Thyroid gland (tissue), 4 donors: ENCODE results near the gene IL25. TPM values are rescaled to one million over a fixed set of nuclear protein-coding genes. Genes with fewer than 3 reads are reported as not detected.

ENCODE experiments used
- DNase-seq, 2 donors: peaks; one replicate each; pipeline ENCODE4 v3.0.0-alpha.2; 2019
- H3K27ac ChIP-seq, 3 donors: fragments of 200-600 bp; sonication (generic); 1 replicate in 2 of 3; 2 replicates in 1 of 3; pipeline ENCODE4 v1.5.1; 2016 to 2019; ENCODE audit warnings: mild to moderate bottlenecking in 1 of 3, moderate library complexity in 1 of 3
- H3K27me3 ChIP-seq: fragments of 200-600 bp; sonication (generic); one replicate; pipeline ENCODE4 v1.5.1; 2019
- H3K36me3 ChIP-seq, 2 donors: fragments of 200-600 bp; sonication (generic); one replicate each; pipeline ENCODE4 v1.5.1; 2016 to 2019
- H3K4me1 ChIP-seq, 2 donors: fragments of 200-600 bp; sonication (generic); one replicate each; pipeline ENCODE4 v1.5.1; 2017 to 2019
- H3K4me3 ChIP-seq, 3 donors: fragments of 200-600 bp; sonication (generic); replicated peaks in 1 of 3; 1 replicate in 2 of 3; 2 replicates in 1 of 3; pipeline ENCODE4 v1.5.1; 2016; ENCODE audit warnings: mild to moderate bottlenecking in 1 of 3
- H3K9me3 ChIP-seq: fragments of 200-600 bp; sonication (generic); one replicate; pipeline ENCODE4 v1.5.1; 2017
- CTCF ChIP-seq, 6 experiments: fragments of 200-600 bp in 3 of 6; fragments of 450-650 bp in 3 of 6; sonication (generic) in 3 of 6; IDR thresholded peaks; one replicate each; pipeline ENCODE4 v1.5.1; 2016 to 2019; ENCODE audit warnings: antibody characterized with exemption in 6 of 6, mild to moderate bottlenecking in 2 of 6, inconsistent platforms in 1 of 6, moderate library complexity in 1 of 6
- POLR2A ChIP-seq, 2 donors: fragments of 450-650 bp; IDR thresholded peaks; one replicate each; pipeline ENCODE4 v1.6.1; 2017; ENCODE audit warnings: antibody characterized with exemption in 2 of 2, mild to moderate bottlenecking in 2 of 2, moderate library complexity in 1 of 2
- WGBS, 2 donors: methylation state at CpG; one replicate each; pipeline ENCODE4 v1.1.5; 2017; 5-methylcytosine and 5-hydroxymethylcytosine counted together
- intact Hi-C: fragments of 100-400 bp; cut with DNase I; formaldehyde crosslinking; loops from one replicate; pipeline ENCODE4 v1.15.1; 2023
- total RNA-seq, 4 donors: library from RNA; depleted of rRNA; stranded (reverse); fragments of >200 nt; gene quantifications; one replicate each; pipeline ENCODE4 v1.2.3, GENCODE V29; 2016

Gene IL25
- total RNA-seq, 4 donors from 2014 or later, result not detected

DNA sequence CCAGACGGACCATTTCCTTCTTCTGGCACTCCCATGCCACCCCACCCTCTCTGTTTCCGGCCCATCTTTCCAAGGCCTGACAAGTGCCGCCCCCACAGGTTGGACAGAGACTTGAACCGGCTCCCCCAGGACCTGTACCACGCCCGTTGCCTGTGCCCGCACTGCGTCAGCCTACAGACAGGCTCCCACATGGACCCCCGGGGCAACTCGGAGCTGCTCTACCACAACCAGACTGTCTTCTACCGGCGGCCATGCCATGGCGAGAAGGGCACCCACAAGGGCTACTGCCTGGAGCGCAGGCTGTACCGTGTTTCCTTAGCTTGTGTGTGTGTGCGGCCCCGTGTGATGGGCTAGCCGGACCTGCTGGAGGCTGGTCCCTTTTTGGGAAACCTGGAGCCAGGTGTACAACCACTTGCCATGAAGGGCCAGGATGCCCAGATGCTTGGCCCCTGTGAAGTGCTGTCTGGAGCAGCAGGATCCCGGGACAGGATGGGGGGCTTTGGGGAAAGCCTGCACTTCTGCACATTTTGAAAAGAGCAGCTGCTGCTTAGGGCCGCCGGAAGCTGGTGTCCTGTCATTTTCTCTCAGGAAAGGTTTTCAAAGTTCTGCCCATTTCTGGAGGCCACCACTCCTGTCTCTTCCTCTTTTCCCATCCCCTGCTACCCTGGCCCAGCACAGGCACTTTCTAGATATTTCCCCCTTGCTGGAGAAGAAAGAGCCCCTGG, 3.1 kb downstream of the IL25 start:
- TF ChIP-seq POLR2A (IDR thresholded peaks at IDR 0.05), result no peak
- TF ChIP-seq CTCF (IDR thresholded peaks at IDR 0.05), result no peak
- Histone ChIP-seq H3K9me3 (no peaks in the 10 kb centered on the region), H3K4me1 (no peaks in the 10 kb centered on the region), H3K36me3 (no peaks in the 10 kb centered on the region), H3K27me3 (no peaks in the 10 kb centered on the region), H3K4me3 (no peak overlapping the region), H3K27ac (no peak overlapping the region)
- no peak for DNase-seq
- WGBS, 2 donors, result 84 to 88% methylated on average over 12 to 18 of the region's 21 CpGs
- intact Hi-C loops, result loop anchor here (5.0 kb wide), 1 partner anchor 113 kb away; no protein-coding TSS in a partner anchor

- no peak for TF ChIP-seq CTCF (IDR thresholded peaks at IDR 0.05)
- no peak for TF ChIP-seq POLR2A (IDR thresholded peaks at IDR 0.05)
- no peaks in the 10 kb centered on the region for H3K4me1 ChIP-seq
- H3K9me3 ChIP-seq, result no peaks in the 10 kb centered on the region
- WGBS, 2 donors, result 54% methylated on average over 13 of the region's 13 CpGs
- no peaks in the 10 kb centered on the region for H3K36me3 ChIP-seq
- H3K4me3 ChIP-seq, result no peak within 1 kb of the TSS
- no peak for DNase-seq
- no peak within 1 kb of the TSS for H3K27ac ChIP-seq
- intact Hi-C loops, result loop anchor here (5.0 kb wide), 1 partner anchor 114 kb away; no protein-coding TSS in a partner anchor
- no peaks in the 10 kb centered on the region for H3K27me3 ChIP-seq
Measured at GRCh38 chr14:23376482-23377197, 4.0 kb downstream of the IL25 start, which contains the start of gene CMTM5. CMTM5 (plus strand) TSS chr14:23377046; CDS start chr14:23377252, 206 bp downstream.

DNA sequence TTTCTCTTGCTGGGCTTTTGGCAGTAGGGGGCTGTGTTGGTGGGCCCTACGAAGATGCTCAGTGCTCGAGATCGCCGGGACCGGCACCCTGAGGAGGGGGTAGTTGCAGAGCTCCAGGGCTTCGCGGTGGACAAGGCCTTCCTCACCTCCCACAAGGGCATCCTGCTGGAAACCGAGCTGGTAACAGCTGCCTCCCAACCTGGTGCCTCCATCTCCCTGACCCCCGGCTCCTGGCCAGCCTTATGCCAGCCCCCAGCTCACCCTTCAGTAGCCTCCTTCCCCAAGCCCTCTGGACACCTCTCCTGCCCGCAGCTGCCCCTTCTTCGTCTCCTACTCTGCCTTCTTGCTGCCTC, 4.6 kb downstream of the IL25 start:
- no peaks in the 10 kb centered on the region for H3K36me3 ChIP-seq
- no peak overlapping the region for H3K27ac ChIP-seq
- no peaks in the 10 kb centered on the region for H3K4me1 ChIP-seq
- no peak for TF ChIP-seq CTCF (IDR thresholded peaks at IDR 0.05)
- no peak for TF ChIP-seq POLR2A (IDR thresholded peaks at IDR 0.05)
- no peaks in the 10 kb centered on the region for H3K9me3 ChIP-seq
- no peaks in the 10 kb centered on the region for H3K27me3 ChIP-seq
- WGBS, 2 donors, result 53 to 64% methylated on average over 11 of the region's 11 CpGs
- H3K4me3 ChIP-seq, result no peak overlapping the region
- intact Hi-C loops, result loop anchor here (5.0 kb wide), 1 partner anchor 115 kb away; no protein-coding TSS in a partner anchor
- no peak for DNase-seq

- H3K36me3 ChIP-seq, result no peaks in the 10 kb centered on the region
- H3K27ac ChIP-seq, result no peak overlapping the region
- no peak for TF ChIP-seq POLR2A (IDR thresholded peaks at IDR 0.05)
- TF ChIP-seq CTCF (IDR thresholded peaks at IDR 0.05), result no peak
- 83 to 90% methylated on average over 14 of the region's 14 CpGs for WGBS, 2 donors
- no peaks in the 10 kb centered on the region for H3K9me3 ChIP-seq
- DNase-seq, result no peak
- intact Hi-C loops, result loop anchor here (5.0 kb wide), 1 partner anchor 116 kb away; no protein-coding TSS in a partner anchor
- H3K4me1 ChIP-seq, result no peaks in the 10 kb centered on the region
- H3K27me3 ChIP-seq, result no peaks in the 10 kb centered on the region
- H3K4me3 ChIP-seq, result no peak overlapping the region
Measured at GRCh38 chr14:23377573-23378563, 5.3 kb downstream of the IL25 start.
